ENCODE measurements around the gene RNF227. TPM values are rescaled to one million over a fixed set of nuclear protein-coding genes. Genes with fewer than 3 reads are reported as not detected.
"Not testable (repeated sequence)": the region's sequence is repeated elsewhere in the genome, so short reads cannot be mapped to it uniquely, and the experiment has no call there.

Gene RNF227
- total and polyA plus RNA-seq, 2 experiments from 2014 or later: 0.42 to 1.4 TPM

DNA sequence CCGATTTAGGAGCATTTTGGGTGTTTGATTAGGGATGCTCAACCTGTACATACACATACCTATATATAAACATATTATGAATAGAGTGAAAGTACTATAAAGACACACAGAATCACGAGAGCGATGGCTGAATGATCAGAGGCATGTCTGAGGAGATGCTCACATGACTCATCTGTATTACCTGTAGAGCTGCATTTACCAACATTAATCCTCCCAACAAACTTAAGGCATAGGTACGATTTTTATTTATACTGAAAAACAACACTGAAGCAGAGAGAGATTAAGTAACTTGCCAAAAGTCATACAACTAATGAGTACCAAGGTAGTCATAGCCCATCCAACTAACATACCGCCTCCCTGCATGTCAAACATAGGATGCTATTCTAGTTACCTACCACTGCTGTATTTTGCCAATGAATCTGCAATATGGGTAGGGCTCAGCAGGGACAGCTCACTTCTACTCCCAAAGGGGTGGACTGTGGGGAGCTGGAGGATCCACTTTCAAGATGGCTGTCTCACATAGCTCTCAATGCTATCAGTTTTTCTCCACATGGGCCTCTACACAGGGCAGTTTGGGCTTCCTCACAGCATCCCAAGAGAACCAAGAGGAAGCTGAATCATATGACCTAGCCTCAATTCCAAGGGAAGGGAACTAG, 51.0 kb downstream of the RNF227 start:
- no peak overlapping the region for H3K4me2 ChIP-seq
- H3K36me3 ChIP-seq (ENCODE audit: insufficient read depth): no peaks in the 10 kb centered on the region
- peaks cover 2% of the 10 kb centered on the region for H4K20me1 ChIP-seq (replicated peaks; ENCODE audit: insufficient read depth)
- no peak overlapping the region for H2AFZ ChIP-seq
- no peak overlapping the region for H3K27ac ChIP-seq (ENCODE audit: low read depth)
- DNase-seq (ENCODE audit: low spot score) (no peak), ATAC-seq (no peak)
- no peaks in the 10 kb centered on the region for H3K79me2 ChIP-seq (replicated peaks; ENCODE audit: insufficient read depth)
- TF ChIP-seq, protein P1, sequence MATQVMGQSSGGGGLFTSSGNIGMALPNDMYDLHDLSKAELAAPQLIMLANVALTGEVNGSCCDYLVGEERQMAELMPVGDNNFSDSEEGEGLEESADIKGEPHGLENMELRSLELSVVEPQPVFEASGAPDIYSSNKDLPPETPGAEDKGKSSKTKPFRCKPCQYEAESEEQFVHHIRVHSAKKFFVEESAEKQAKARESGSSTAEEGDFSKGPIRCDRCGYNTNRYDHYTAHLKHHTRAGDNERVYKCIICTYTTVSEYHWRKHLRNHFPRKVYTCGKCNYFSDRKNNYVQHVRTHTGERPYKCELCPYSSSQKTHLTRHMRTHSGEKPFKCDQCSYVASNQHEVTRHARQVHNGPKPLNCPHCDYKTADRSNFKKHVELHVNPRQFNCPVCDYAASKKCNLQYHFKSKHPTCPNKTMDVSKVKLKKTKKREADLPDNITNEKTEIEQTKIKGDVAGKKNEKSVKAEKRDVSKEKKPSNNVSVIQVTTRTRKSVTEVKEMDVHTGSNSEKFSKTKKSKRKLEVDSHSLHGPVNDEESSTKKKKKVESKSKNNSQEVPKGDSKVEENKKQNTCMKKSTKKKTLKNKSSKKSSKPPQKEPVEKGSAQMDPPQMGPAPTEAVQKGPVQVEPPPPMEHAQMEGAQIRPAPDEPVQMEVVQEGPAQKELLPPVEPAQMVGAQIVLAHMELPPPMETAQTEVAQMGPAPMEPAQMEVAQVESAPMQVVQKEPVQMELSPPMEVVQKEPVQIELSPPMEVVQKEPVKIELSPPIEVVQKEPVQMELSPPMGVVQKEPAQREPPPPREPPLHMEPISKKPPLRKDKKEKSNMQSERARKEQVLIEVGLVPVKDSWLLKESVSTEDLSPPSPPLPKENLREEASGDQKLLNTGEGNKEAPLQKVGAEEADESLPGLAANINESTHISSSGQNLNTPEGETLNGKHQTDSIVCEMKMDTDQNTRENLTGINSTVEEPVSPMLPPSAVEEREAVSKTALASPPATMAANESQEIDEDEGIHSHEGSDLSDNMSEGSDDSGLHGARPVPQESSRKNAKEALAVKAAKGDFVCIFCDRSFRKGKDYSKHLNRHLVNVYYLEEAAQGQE (IDR thresholded peaks at IDR 0.05; ENCODE audit: unreplicated experiment): no peak
- TF ChIP-seq ZNF331 (CRISPR knock-in tag; IDR thresholded peaks at IDR 0.05; ENCODE audit: low read depth): peak; percentile 41; the same call in 1 of the 2 replicates
- H3K9me2 ChIP-seq (ENCODE audit: insufficient read depth): no peaks in the 10 kb centered on the region
- H3K4me3 ChIP-seq: no peak overlapping the region
- H3K27me3 ChIP-seq (ENCODE audit: insufficient read depth): no peaks in the 10 kb centered on the region
- peaks cover 3% of the 10 kb centered on the region; the same call in 1 of the 2 replicates for H3K4me1 ChIP-seq (ENCODE audit: insufficient read depth)
- no peak overlapping the region for H3K4me3 Mint-ChIP-seq
- H3K9me3 Mint-ChIP-seq: no peaks in the 10 kb centered on the region
- no peaks in the 10 kb centered on the region for H3K27me3 Mint-ChIP-seq (ENCODE audit: insufficient read depth, low read depth, poor library complexity)
- H3K4me1 Mint-ChIP-seq: peaks cover 3% of the 10 kb centered on the region
- H3K36me3 Mint-ChIP-seq (ENCODE audit: low read depth): peaks cover 9% of the 10 kb centered on the region
- no peaks in the 10 kb centered on the region for H3F3A ChIP-seq (replicated peaks; ENCODE audit: low read depth)
- no peak overlapping the region for H3K27ac Mint-ChIP-seq

DNA sequence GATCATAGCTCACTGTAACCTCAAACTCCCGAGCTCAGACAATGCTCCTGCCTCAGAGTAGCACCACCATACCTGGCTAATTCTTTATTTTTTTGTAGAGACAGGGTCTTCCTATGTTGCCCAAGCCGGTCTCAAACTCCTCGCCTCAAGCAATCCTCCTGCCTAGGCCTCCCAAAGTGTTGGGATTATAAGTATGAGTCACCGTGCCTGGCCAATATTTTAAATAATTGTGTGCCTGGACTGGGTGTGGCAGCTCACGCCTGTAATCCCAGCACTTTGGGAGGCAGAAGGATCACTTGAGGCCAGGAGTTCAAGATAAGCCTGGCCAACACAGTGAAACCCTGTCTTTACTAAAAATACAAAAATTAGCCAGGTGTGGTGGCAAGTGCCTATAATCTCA, 51.7 kb downstream of the RNF227 start:
- H3K27me3 Mint-ChIP-seq (ENCODE audit: insufficient read depth, low read depth, poor library complexity); H3K27ac ChIP-seq (ENCODE audit: low read depth); H3K36me3 Mint-ChIP-seq (ENCODE audit: low read depth); H3K27me3 ChIP-seq (ENCODE audit: insufficient read depth); H3K4me2 ChIP-seq; H3K4me3 ChIP-seq; H3K36me3 ChIP-seq (ENCODE audit: insufficient read depth); H3K4me1 Mint-ChIP-seq; H4K20me1 ChIP-seq (replicated peaks; ENCODE audit: insufficient read depth); H3K27ac Mint-ChIP-seq; H3K9me2 ChIP-seq (ENCODE audit: insufficient read depth); ATAC-seq; H3K9me3 Mint-ChIP-seq; H3K4me1 ChIP-seq (ENCODE audit: insufficient read depth); H3K4me3 Mint-ChIP-seq; DNase-seq (ENCODE audit: low spot score); H3K79me2 ChIP-seq (replicated peaks; ENCODE audit: insufficient read depth); H2AFZ ChIP-seq; H3F3A ChIP-seq (replicated peaks; ENCODE audit: low read depth): not testable (repeated sequence)

Small RNA genes within 50 kb of the gene (small RNA-seq; reads per million reads assigned to genes)
- gene SCARNA21 (ENCODE audit: low replicate concordance): 0.72 reads per million, percentile 49 among the genes with 10 or more reads in this experiment

Other genes starting within 250 kb of the RNF227 start
- gene TP53, start 228.8 kb downstream of the RNF227 start, total RNA-seq (2014; rRNA removed; shearing (Covaris generic)): 154 and 178 TPM in 2 replicates
- gene TP53, start 228.8 kb downstream of the RNF227 start, polyA plus RNA-seq (2016; fragmentation: Nextera tagmentation; extraction: Ambion mirVana): 119 and 138 TPM in 2 replicates
- gene WRAP53, start 227.8 kb downstream of the RNF227 start, total RNA-seq (2014; rRNA removed; shearing (Covaris generic)): 27.1 and 28.1 TPM in 2 replicates
- gene WRAP53, start 227.8 kb downstream of the RNF227 start, polyA plus RNA-seq (2016; fragmentation: Nextera tagmentation; extraction: Ambion mirVana): 33.3 and 33.5 TPM in 2 replicates
- gene EFNB3, start 211.1 kb downstream of the RNF227 start, total RNA-seq (2014; rRNA removed; shearing (Covaris generic)): 7.7 and 11.5 TPM in 2 replicates
- gene EFNB3, start 211.1 kb downstream of the RNF227 start, polyA plus RNA-seq (2016; fragmentation: Nextera tagmentation; extraction: Ambion mirVana): 4.2 and 4.5 TPM in 2 replicates
- gene DNAH2, start 198.5 kb downstream of the RNF227 start, total RNA-seq (2014; rRNA removed; shearing (Covaris generic)): 0.16 and 0.38 TPM in 2 replicates
- gene DNAH2, start 198.5 kb downstream of the RNF227 start, polyA plus RNA-seq (2016; fragmentation: Nextera tagmentation; extraction: Ambion mirVana): not detected in 2 replicates
- gene KDM6B, start 82.1 kb downstream of the RNF227 start, total RNA-seq (2014; rRNA removed; shearing (Covaris generic)): 1.4 and 1.8 TPM in 2 replicates
- gene KDM6B, start 82.1 kb downstream of the RNF227 start, polyA plus RNA-seq (2016; fragmentation: Nextera tagmentation; extraction: Ambion mirVana): 1.1 and 1.4 TPM in 2 replicates
- 0.97 TPM in 1 of 2 replicates, not detected in the other for gene TMEM88, start 61.2 kb downstream of the RNF227 start, total RNA-seq (2014; rRNA removed; shearing (Covaris generic))
- 0.43 and 0.58 TPM in 2 replicates for gene TMEM88, start 61.2 kb downstream of the RNF227 start, polyA plus RNA-seq (2016; fragmentation: Nextera tagmentation; extraction: Ambion mirVana)
- 17.1 and 24.0 TPM in 2 replicates for gene NAA38, start 58.7 kb downstream of the RNF227 start, total RNA-seq (2014; rRNA removed; shearing (Covaris generic))
- 74.8 and 78.5 TPM in 2 replicates for gene NAA38, start 58.7 kb downstream of the RNF227 start, polyA plus RNA-seq (2016; fragmentation: Nextera tagmentation; extraction: Ambion mirVana)
- gene CYB5D1, start 58.3 kb downstream of the RNF227 start, total RNA-seq (2014; rRNA removed; shearing (Covaris generic)): 5.6 and 8.4 TPM in 2 replicates
- gene CYB5D1, start 58.3 kb downstream of the RNF227 start, polyA plus RNA-seq (2016; fragmentation: Nextera tagmentation; extraction: Ambion mirVana): 2.7 and 3.5 TPM in 2 replicates
- gene CHD3, start 27.5 kb downstream of the RNF227 start, total RNA-seq (2014; rRNA removed; shearing (Covaris generic)): 9.7 and 12.3 TPM in 2 replicates
- gene CHD3, start 27.5 kb downstream of the RNF227 start, polyA plus RNA-seq (2016; fragmentation: Nextera tagmentation; extraction: Ambion mirVana): 2.9 and 3.0 TPM in 2 replicates
- gene KCNAB3, start 13.6 kb upstream of the RNF227 start, total RNA-seq (2014; rRNA removed; shearing (Covaris generic)): 0.47 and 1.0 TPM in 2 replicates
- 0.45 and 1.0 TPM in 2 replicates for gene KCNAB3, start 13.6 kb upstream of the RNF227 start, polyA plus RNA-seq (2016; fragmentation: Nextera tagmentation; extraction: Ambion mirVana)
- gene TRAPPC1, start 15.7 kb upstream of the RNF227 start, total RNA-seq (2014; rRNA removed; shearing (Covaris generic)): 45.2 and 52.4 TPM in 2 replicates
- gene TRAPPC1, start 15.7 kb upstream of the RNF227 start, polyA plus RNA-seq (2016; fragmentation: Nextera tagmentation; extraction: Ambion mirVana): 211 and 234 TPM in 2 replicates
- gene CNTROB, start 15.9 kb upstream of the RNF227 start, total RNA-seq (2014; rRNA removed; shearing (Covaris generic)): 18.4 and 18.5 TPM in 2 replicates
- 16.3 and 17.8 TPM in 2 replicates for gene CNTROB, start 15.9 kb upstream of the RNF227 start, polyA plus RNA-seq (2016; fragmentation: Nextera tagmentation; extraction: Ambion mirVana)
- 0.07 TPM in 1 of 2 replicates, not detected in the other for gene GUCY2D, start 86.3 kb upstream of the RNF227 start, total RNA-seq (2014; rRNA removed; shearing (Covaris generic))
- 0.08 and 0.96 TPM in 2 replicates for gene GUCY2D, start 86.3 kb upstream of the RNF227 start, polyA plus RNA-seq (2016; fragmentation: Nextera tagmentation; extraction: Ambion mirVana)
- gene ALOX15B, start 122.8 kb upstream of the RNF227 start, total RNA-seq (2014; rRNA removed; shearing (Covaris generic)): 0.39 and 0.45 TPM in 2 replicates
- gene ALOX15B, start 122.8 kb upstream of the RNF227 start, polyA plus RNA-seq (2016; fragmentation: Nextera tagmentation; extraction: Ambion mirVana): 0.33 and 0.42 TPM in 2 replicates
- gene ALOX12B, start 171.4 kb upstream of the RNF227 start, total RNA-seq (2014; rRNA removed; shearing (Covaris generic)): 1.4 TPM in 1 of 2 replicates, not detected in the other
- gene ALOX12B, start 171.4 kb upstream of the RNF227 start, polyA plus RNA-seq (2016; fragmentation: Nextera tagmentation; extraction: Ambion mirVana): 0.16 and 0.30 TPM in 2 replicates
- gene ALOXE3, start 202.2 kb upstream of the RNF227 start, total RNA-seq (2014; rRNA removed; shearing (Covaris generic)): 0.10 and 1.6 TPM in 2 replicates
- gene ALOXE3, start 202.2 kb upstream of the RNF227 start, polyA plus RNA-seq (2016; fragmentation: Nextera tagmentation; extraction: Ambion mirVana): 0.27 TPM in 1 of 2 replicates, not detected in the other
- gene HES7, start 207.8 kb upstream of the RNF227 start, total RNA-seq (2014; rRNA removed; shearing (Covaris generic)): 0.14 TPM in 1 of 2 replicates, not detected in the other
- 0.24 TPM in 1 of 2 replicates, not detected in the other for gene HES7, start 207.8 kb upstream of the RNF227 start, polyA plus RNA-seq (2016; fragmentation: Nextera tagmentation; extraction: Ambion mirVana)
- gene PER1, start 236.1 kb upstream of the RNF227 start, total RNA-seq (2014; rRNA removed; shearing (Covaris generic)): 36.1 and 40.5 TPM in 2 replicates
- gene PER1, start 236.1 kb upstream of the RNF227 start, polyA plus RNA-seq (2016; fragmentation: Nextera tagmentation; extraction: Ambion mirVana): 12.2 and 12.4 TPM in 2 replicates
- gene VAMP2, start 246.7 kb upstream of the RNF227 start, total RNA-seq (2014; rRNA removed; shearing (Covaris generic)): 6.9 and 9.8 TPM in 2 replicates
- gene VAMP2, start 246.7 kb upstream of the RNF227 start, polyA plus RNA-seq (2016; fragmentation: Nextera tagmentation; extraction: Ambion mirVana): 25.4 and 32.3 TPM in 2 replicates

All from GM23338 (cell line).